ENCODE measurements around the gene MACROD2. TPM values are rescaled to one million over a fixed set of nuclear protein-coding genes. Genes with fewer than 3 reads are reported as not detected.

The MACROD2 gene
- total RNA-seq, 1 donor from 2014 or later = 17.1 TPM

DNA sequence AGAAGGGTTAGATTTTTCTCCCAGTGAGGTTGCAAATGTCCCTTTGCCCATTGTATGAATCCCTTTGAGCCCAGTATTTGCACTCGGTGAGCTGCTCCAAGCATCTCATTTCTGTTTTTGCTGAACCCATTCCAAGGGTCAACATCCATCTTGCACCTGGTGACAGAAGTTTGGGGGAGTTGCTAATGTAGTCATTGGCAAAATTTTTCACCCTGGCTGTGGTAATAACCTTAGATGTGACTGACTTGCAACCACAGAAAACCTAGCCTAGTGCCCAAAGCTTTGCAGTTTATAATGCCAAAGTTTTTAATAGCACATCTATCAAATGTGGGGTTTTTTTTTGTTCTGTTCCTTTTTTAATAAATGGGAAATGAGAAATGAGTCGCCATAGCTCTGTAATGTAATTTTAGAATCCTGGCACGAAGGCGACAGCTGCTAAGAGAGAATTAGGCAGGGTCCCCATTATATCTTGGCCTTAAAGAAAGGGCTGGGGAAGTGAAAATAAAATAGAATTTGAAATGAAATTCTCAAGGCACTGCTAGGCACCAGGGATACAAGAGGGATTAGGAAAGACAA lies 1895.2 kb downstream of the MACROD2 start:
- no peak for DNase-seq (ENCODE audit: low spot score)

- DNase-seq (ENCODE audit: low spot score) = no peak
These were observed 1899.8 kb downstream of the MACROD2 start for GRCh38 chr20:15895126-15895525.

DNA sequence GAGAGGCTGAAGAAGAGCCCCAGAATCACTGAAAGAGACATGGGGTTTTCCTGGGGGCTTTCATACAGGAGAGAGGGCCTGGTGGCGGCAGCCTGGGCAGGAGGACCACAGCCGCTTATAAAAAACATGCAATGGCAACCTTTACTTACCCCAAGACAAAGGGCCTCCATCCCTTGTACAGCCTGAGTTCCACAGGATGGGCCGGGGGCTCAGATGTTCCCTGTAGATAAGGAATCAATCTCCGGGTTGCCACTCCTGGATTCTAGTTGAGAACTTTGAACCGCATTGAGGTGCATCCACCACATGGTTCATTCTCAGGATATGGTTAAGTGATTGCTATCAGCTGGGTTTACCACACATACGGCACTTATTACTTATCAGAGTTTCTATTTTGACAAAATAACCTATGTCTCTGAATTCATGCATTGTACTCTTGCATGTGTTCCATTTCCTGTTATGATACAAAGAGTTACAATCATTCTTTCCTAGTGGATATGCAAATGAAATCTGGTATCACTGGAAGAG lies 1900.3 kb downstream of the MACROD2 start:
- no peak for DNase-seq (ENCODE audit: low spot score)

- DNase-seq (ENCODE audit: low spot score) = no peak
These were observed 1904.7 kb downstream of the MACROD2 start for GRCh38 chr20:15899967-15900366.

- no peak for DNase-seq (ENCODE audit: low spot score)
These were observed 1905.1 kb downstream of the MACROD2 start for GRCh38 chr20:15900443-15900842.

DNA sequence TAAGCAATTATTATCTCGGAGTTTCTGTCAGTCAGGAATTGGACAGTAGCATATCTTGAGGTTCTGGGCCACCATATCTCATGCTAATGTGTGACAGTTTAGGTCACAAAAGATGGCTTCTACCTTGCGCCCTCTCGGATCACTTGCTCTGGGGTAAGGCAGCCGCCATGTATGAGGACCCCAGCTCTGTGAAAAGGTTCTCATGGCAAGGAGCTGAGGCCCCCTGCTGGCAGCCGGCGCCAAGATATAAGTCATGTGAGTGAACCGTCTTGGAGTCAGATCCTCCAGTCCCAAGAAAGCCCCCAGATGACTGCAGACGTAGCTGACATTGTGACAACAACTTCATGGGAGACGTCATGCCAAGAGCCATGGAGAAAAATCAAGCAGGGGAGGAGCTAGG lies 1907.2 kb downstream of the MACROD2 start:
- no peak for DNase-seq (ENCODE audit: low spot score)

- no peak for DNase-seq (ENCODE audit: low spot score)
These were observed 1910.3 kb downstream of the MACROD2 start for GRCh38 chr20:15905661-15906060.

DNA sequence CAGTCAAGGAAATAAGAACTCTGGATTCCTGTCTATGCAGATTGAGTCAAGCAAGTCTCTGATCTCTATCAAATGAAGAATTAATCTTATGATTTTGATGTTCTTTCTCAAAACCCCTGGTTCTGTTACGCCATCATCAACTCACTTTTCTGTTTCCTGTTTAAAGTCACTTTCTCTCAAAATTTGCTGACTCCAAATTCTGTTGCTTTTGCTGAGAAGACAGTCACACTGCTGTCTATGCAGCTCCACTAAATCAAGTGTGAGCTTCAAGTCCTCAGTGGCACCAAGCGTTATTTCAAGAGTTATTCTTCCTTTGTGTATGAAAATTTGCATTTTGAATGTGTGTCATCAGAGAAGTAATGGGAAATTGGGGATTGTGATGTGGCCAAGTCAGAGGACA lies 1914.7 kb downstream of the MACROD2 start:
- no peak for DNase-seq (ENCODE audit: low spot score)

GRCh38 chr20:15911581-15911980 lies 1916.3 kb downstream of the MACROD2 start:
- no peak for DNase-seq (ENCODE audit: low spot score)

GRCh38 chr20:15913391-15914025 lies 1918.2 kb downstream of the MACROD2 start:
- no peak for DNase-seq (ENCODE audit: low spot score)

- DNase-seq (ENCODE audit: low spot score) = no peak
These were observed 1921.3 kb downstream of the MACROD2 start for GRCh38 chr20:15916623-15917022.

DNA sequence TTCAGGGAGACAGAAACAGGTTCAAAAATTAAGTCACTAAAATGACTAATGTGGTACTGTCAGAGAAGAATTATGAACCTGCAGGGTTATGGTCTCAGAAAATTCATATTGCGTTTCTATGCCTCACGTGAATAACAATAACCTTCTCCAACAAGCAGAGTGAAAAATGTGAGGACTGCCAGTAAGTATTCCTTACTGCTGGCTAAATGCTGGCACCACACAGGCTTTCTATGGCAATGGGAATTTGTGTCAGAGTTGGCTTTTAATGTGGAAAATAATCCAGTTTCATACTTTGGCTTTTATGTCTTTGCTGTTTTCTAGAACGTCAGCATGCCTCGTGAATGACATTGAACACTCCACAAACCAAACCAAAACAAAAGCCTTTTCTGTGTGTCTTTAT lies 1922.0 kb downstream of the MACROD2 start:
- no peak for DNase-seq (ENCODE audit: low spot score)

GRCh38 chr20:15918631-15919030 lies 1923.3 kb downstream of the MACROD2 start:
- DNase-seq (ENCODE audit: low spot score) = no peak

DNA sequence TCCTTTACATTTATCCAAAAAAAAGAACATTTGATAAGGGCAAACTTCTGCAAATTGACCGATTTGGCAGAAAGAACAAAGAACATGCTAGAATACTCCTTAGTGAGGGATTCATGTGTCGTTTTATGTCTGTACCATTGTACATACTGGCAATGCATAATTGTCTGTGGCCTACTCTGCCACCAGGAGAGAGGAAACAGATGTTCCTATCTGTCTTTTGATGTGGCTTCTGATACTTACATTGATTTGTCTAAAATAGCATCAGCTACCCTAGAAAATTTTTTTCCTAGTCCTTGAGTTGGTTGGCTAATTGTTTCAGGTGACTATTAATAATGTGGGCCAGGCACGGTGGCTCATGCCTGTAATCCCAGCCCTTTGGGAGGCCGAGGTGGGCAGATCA lies 1923.8 kb downstream of the MACROD2 start:
- DNase-seq (ENCODE audit: low spot score) = no peak

GRCh38 chr20:15921930-15922329 lies 1926.6 kb downstream of the MACROD2 start:
- DNase-seq (ENCODE audit: low spot score) = no peak

DNA sequence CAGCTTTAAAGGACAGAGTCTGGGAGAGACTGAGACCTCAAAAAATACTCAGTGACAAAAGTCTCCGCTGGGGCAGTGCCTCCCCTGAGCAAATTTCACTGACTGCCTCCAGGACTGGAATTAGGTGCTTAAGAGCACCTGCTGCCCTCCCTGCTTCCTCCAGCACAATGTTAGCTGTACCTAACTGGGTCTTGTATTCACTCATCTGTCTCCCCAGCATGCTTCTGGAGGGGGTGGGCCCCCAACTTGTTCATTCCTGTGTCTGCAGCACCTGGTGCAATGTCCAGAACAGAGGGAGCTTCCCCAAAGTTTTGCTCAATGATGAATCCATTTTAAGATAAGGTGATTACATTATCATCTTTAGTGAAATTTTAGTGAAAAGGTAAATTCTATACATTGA lies 1927.2 kb downstream of the MACROD2 start:
- DNase-seq (ENCODE audit: low spot score) = no peak

GRCh38 chr20:15923030-15923776 lies 1927.9 kb downstream of the MACROD2 start:
- DNase-seq (ENCODE audit: low spot score) = no peak

DNA sequence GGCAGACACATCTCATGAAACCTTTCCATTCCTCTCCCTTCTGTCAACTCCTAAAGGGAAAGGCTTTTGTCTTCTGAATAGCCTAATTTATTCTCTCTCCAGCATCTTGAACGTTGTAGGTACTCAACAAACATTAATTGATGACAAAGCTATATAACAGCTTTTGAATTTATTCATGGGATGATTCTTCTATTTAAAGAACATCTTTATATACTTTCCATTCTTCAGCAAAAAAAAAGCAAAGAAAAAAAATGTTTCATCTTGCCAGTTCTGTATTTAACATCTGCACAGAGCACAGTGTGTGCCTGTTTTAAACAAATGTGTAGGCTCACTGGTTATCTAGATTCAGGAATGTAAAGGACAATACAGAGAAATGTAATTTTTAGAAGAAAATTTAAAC lies 1929.2 kb downstream of the MACROD2 start:
- DNase-seq (ENCODE audit: low spot score) = no peak

DNA sequence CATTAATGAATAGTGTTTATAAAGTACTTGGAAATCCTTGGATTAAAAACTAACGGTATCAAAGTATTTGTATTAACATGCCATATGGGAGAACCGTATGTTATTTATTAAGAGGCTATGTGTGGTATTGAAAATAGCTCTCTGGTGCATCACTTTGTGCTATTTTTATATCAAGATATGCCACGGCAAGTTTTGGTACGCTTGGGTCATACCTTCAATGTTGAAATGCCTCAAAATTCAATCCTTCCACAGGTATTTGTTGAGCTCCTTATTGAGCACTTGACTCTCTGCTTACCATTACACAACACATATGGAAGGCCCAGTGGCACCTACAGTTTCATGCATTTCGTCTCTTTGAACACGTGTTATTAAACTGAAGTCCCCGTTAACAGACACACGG lies 1930.1 kb downstream of the MACROD2 start:
- no peak for DNase-seq (ENCODE audit: low spot score)

GRCh38 chr20:15927893-15928650 lies 1932.8 kb downstream of the MACROD2 start:
- DNase-seq (ENCODE audit: low spot score) = no peak

GRCh38 chr20:15928946-15929345 lies 1933.6 kb downstream of the MACROD2 start:
- no peak for DNase-seq (ENCODE audit: low spot score)
